ENCODE data around the gene MYO16. TPM values are rescaled to one million over a fixed set of nuclear protein-coding genes. Genes with fewer than 3 reads are reported as not detected.

The MYO16 gene
- total RNA-seq, 1 donor from 2014 or later, result 0.03 TPM

- no peak for DNase-seq (ENCODE audit: low read depth)
Observed at GRCh38 chr13:108927615-108928014, 298.2 kb downstream of the MYO16 start.

GRCh38 chr13:108929532-108930206 lies 300.3 kb downstream of the MYO16 start:
- peak; percentile 27 for DNase-seq (ENCODE audit: low read depth)

GRCh38 chr13:108932196-108932595 lies 302.8 kb downstream of the MYO16 start:
- peak; percentile 10 for DNase-seq (ENCODE audit: low read depth)

- DNase-seq (ENCODE audit: low read depth), result no peak
Observed at GRCh38 chr13:108933061-108933460, 303.6 kb downstream of the MYO16 start.

- DNase-seq (ENCODE audit: low read depth), result no peak
Observed at GRCh38 chr13:108938155-108938554, 308.7 kb downstream of the MYO16 start.

- no peak for DNase-seq (ENCODE audit: low read depth)
Observed at GRCh38 chr13:108940121-108940520, 310.7 kb downstream of the MYO16 start.

- DNase-seq (ENCODE audit: low read depth), result no peak
Observed at GRCh38 chr13:108943842-108944241, 314.4 kb downstream of the MYO16 start.

GRCh38 chr13:108944760-108945159 lies 315.3 kb downstream of the MYO16 start:
- no peak for DNase-seq (ENCODE audit: low read depth)

- DNase-seq (ENCODE audit: low read depth), result no peak
Observed at GRCh38 chr13:108947551-108948030, 318.2 kb downstream of the MYO16 start.

- no peak for DNase-seq (ENCODE audit: low read depth)
Observed at GRCh38 chr13:108948251-108948671, 318.9 kb downstream of the MYO16 start.

- no peak for DNase-seq (ENCODE audit: low read depth)
Observed at GRCh38 chr13:108950333-108951010, 321.1 kb downstream of the MYO16 start.

- no peak for DNase-seq (ENCODE audit: low read depth)
Observed at GRCh38 chr13:108955741-108956140, 326.3 kb downstream of the MYO16 start.

- peak; percentile 44 for DNase-seq (ENCODE audit: low read depth)
Observed at GRCh38 chr13:108957369-108958012, 328.1 kb downstream of the MYO16 start.

- no peak for DNase-seq (ENCODE audit: low read depth)
Observed at GRCh38 chr13:108958013-108958376, 328.6 kb downstream of the MYO16 start.

GRCh38 chr13:108959234-108959633 lies 329.8 kb downstream of the MYO16 start:
- no peak for DNase-seq (ENCODE audit: low read depth)

GRCh38 chr13:108960006-108960405 lies 330.6 kb downstream of the MYO16 start:
- no peak for DNase-seq (ENCODE audit: low read depth)

GRCh38 chr13:108961542-108962125 lies 332.2 kb downstream of the MYO16 start:
- DNase-seq (ENCODE audit: low read depth), result peak; percentile 58

- no peak for DNase-seq (ENCODE audit: low read depth)
Observed at GRCh38 chr13:108962654-108963053, 333.2 kb downstream of the MYO16 start.

GRCh38 chr13:108963276-108963810 lies 333.9 kb downstream of the MYO16 start:
- DNase-seq (ENCODE audit: low read depth), result no peak

GRCh38 chr13:108963846-108964600 lies 334.6 kb downstream of the MYO16 start:
- DNase-seq (ENCODE audit: low read depth), result no peak

GRCh38 chr13:108964606-108965005 lies 335.2 kb downstream of the MYO16 start:
- DNase-seq (ENCODE audit: low read depth), result no peak
